HepG2 (cell line): Measurements from ENCODE around the gene NIN. TPM values are rescaled to one million over a fixed set of nuclear protein-coding genes. Genes with fewer than 3 reads are reported as not detected.

Source experiments
- ATAC-seq: fragments of 200-7000 bp; cut with Tn5 transposase; 3 replicates; pipeline ENCODE4 v1.9.1; 2020; ENCODE audit warnings: mild to moderate bottlenecking, moderate library complexity
- BruUV-seq: library from RNA; stranded (reverse); fragments of 400-500 nt; replicated peaks from 2 replicates; lab custom pipeline; 2021; lab: Mats Ljungman, UMichigan
- CTCF ChIA-PET: fragments of 300-600 bp; formaldehyde crosslinking; extraction: SDS; loops from one replicate; lab custom pipeline; 2021; ENCODE audit warnings: low total read pairs, inconsistent platforms, low intra/inter-chr PET ratio; lab: Yijun Ruan, JAX
- POLR2A ChIA-PET: fragments of 350-600 bp; sonication (Branson Sonifier 250); formaldehyde crosslinking; loops from one replicate; lab custom pipeline; 2020; ENCODE audit warnings: antibody characterized with exemption, inconsistent platforms; lab: Yijun Ruan, JAX
- DNase-seq: peaks from one replicate; pipeline ENCODE4 v3.0.0-alpha.2; 2015; ENCODE audit warnings: low spot score
- FAIRE-seq: peaks from 3 replicates; lab custom pipeline; 2011; peaks lifted over from hg19 to GRCh38; lab: Jason Lieb, UNC
- H2AFZ ChIP-seq: one replicate; pipeline ENCODE4 v1.6.1; 2011; ENCODE audit warnings: low read length, inconsistent platforms
- H3K27ac ChIP-seq: fragments of 300-600 bp; 3 replicates; pipeline ENCODE4 v1.8.0; 2011; ENCODE audit warnings: mixed run types, mild to moderate bottlenecking, mixed read lengths, low read length, inconsistent platforms; ENCODE audit not compliant: insufficient read depth; ENCODE audit errors: extremely low read length
- H3K27me3 ChIP-seq, 2 experiments: fragments of 200-600 bp in 1 of 2; 2 replicates in 1 of 2; 3 replicates in 1 of 2; pipeline versions ENCODE4 v1.6.0 to v1.8.0; 2011; ENCODE audit warnings: low read length in 2 of 2, mild to moderate bottlenecking in 2 of 2, moderate library complexity in 2 of 2, inconsistent platforms in 1 of 2; ENCODE audit not compliant: insufficient read depth in 2 of 2, control insufficient read depth in 1 of 2
- H3K36me3 ChIP-seq, 2 experiments: fragments of 200-600 bp in 1 of 2; replicated peaks in 1 of 2; 2 replicates in 1 of 2; 3 replicates in 1 of 2; pipeline versions ENCODE4 v1.5.1 to v1.8.0; 2011; ENCODE audit warnings: low read length in 2 of 2, inconsistent platforms in 1 of 2; ENCODE audit not compliant: insufficient read depth in 2 of 2, control insufficient read depth in 1 of 2
- H3K4me1 ChIP-seq: 2 replicates; pipeline ENCODE4 v1.5.1; 2012; ENCODE audit warnings: low read length, inconsistent platforms; ENCODE audit not compliant: insufficient read depth
- H3K4me2 ChIP-seq: 2 replicates; pipeline ENCODE4 v1.6.0; 2011; ENCODE audit warnings: low read depth, low read length, inconsistent platforms
- H3K4me3 ChIP-seq, 3 experiments: fragments of 200-600 bp in 1 of 3; sonication (generic), shearing (Covaris generic) in 1 of 3; replicated peaks in 1 of 3; 2 replicates each; pipeline ENCODE4 v1.5.1; 2011 to 2016; ENCODE audit warnings: low read length in 3 of 3, inconsistent platforms in 2 of 3, low read depth in 2 of 3, mild to moderate bottlenecking in 2 of 3, control low read depth in 1 of 3, mixed read lengths in 1 of 3; ENCODE audit not compliant: insufficient read depth in 1 of 3
- H3K79me2 ChIP-seq: one replicate; pipeline ENCODE4 v1.6.1; 2011; ENCODE audit warnings: low read length, inconsistent platforms; ENCODE audit not compliant: insufficient read depth
- H3K9ac ChIP-seq: 2 replicates; pipeline ENCODE4 v1.6.0; 2011; ENCODE audit warnings: mild to moderate bottlenecking, low read depth, low read length, inconsistent platforms; ENCODE audit not compliant: insufficient read depth
- H3K9me3 ChIP-seq: 2 replicates; pipeline ENCODE4 v1.5.1; 2012; ENCODE audit warnings: mild to moderate bottlenecking, low read length
- H4K20me1 ChIP-seq: 2 replicates; pipeline ENCODE4 v1.6.0; 2011; ENCODE audit warnings: inconsistent platforms, mild to moderate bottlenecking, low read length, moderate library complexity; ENCODE audit not compliant: insufficient read depth
- ARID3A ChIP-seq: IDR thresholded peaks from 2 replicates; pipeline ENCODE4 v1.6.1; 2012; ENCODE audit warnings: low read depth, low read length, improper control_type of control experiment
- CTCF ChIP-seq: sonication (generic); formaldehyde crosslinking; IDR thresholded peaks from 2 replicates; pipeline ENCODE4 v1.5.0; 2020; ENCODE audit warnings: mild to moderate bottlenecking, missing genetic modification reagents, moderate library complexity
- PRDM10 ChIP-seq: sonication (generic); formaldehyde crosslinking; IDR thresholded peaks from 2 replicates; pipeline ENCODE4 v1.4.0; 2020; ENCODE audit warnings: low read depth, missing genetic modification reagents
- RAD21 ChIP-seq: fragments of 450-650 bp; formaldehyde crosslinking; IDR thresholded peaks from 2 replicates; pipeline ENCODE4 v1.5.0; 2020; ENCODE audit warnings: mild to moderate bottlenecking
- SMARCE1 ChIP-seq: fragments of 450-650 bp; IDR thresholded peaks from 2 replicates; pipeline ENCODE4 v1.6.1; 2017; ENCODE audit warnings: borderline replicate concordance
- SMC3 ChIP-seq: IDR thresholded peaks from 2 replicates; pipeline ENCODE4 v1.6.1; 2011; ENCODE audit warnings: low read length, improper control_type of control experiment
- SNRNP70 ChIP-seq: fragments of 200-400 bp; formaldehyde crosslinking; IDR thresholded peaks from 2 replicates; pipeline ENCODE4 v1.6.1; 2017; ENCODE audit warnings: mild to moderate bottlenecking, low read depth, low read length, moderate library complexity
- STAG1 ChIP-seq: sonication (generic); formaldehyde crosslinking; IDR thresholded peaks from 2 replicates; pipeline ENCODE4 v1.4.0; 2020; ENCODE audit warnings: missing genetic modification reagents
- ZNF589 ChIP-seq: sonication (generic); formaldehyde crosslinking; conservative IDR thresholded peaks from 2 replicates; pipeline ENCODE4 v1.8.0; 2022; ENCODE audit warnings: mild to moderate bottlenecking, moderate library complexity, missing genetic modification reagents
- whole genome bisulfite sequencing: methylation state at CpG from one replicate; pipeline ENCODE4 v1.1.6; 2017; ENCODE audit warnings: low lambda C conversion rate; 5-methylcytosine and 5-hydroxymethylcytosine counted together
- in situ Hi-C: cut with HindIII; loops from 2 replicates; pipeline ENCODE4 v1.10.0; 2017; ENCODE audit warnings: low pct_unique_long_range_greater_than_20kb; ENCODE audit not compliant: extremely low pct_ligation_motif_present
- intact Hi-C: fragments of 100-400 bp; cut with micrococcal nuclease; formaldehyde crosslinking; loops from one replicate; pipeline ENCODE4 v1.10.0; 2022; ENCODE audit not compliant: unreplicated experiment
- polyA plus RNA-seq, 8 experiments: library from polyadenylated mRNA; depleted of rRNA in 3 of 8; stranded (reverse) in 7 of 8; unstranded in 1 of 8; fragments of >200 nt; fragmentation: Illumina TruSeq in 4 of 8; extraction: Trizol in 4 of 8; gene quantifications; 2 replicates each; pipeline versions ENCODE4 v1.2.1 to v1.2.3, GENCODE V29; 2011 to 2016; ENCODE audit warnings: low read depth in 4 of 8, missing spikeins in 1 of 8, mixed read lengths in 1 of 8; ENCODE audit not compliant: insufficient read depth in 1 of 8
- total RNA-seq, 5 experiments: library from RNA; depleted of rRNA; stranded (reverse); fragments of >200 nt; fragmentation: Illumina TruSeq; extraction: Trizol; gene quantifications; 2 replicates each; pipeline ENCODE4 v1.2.3, GENCODE V29; 2016; ENCODE audit warnings: low read depth in 1 of 5

NIN gene
- total and polyA plus RNA-seq, 2 of the 13 experiments (the other 11 are each of a cell fraction or from before 2014, with no cell fraction given), result 2.8 to 9.7 TPM

GRCh38 chr14:50860478-50861086 lies 29.6 kb upstream of the NIN start:
- in situ Hi-C loops, result loop anchor here (5.0 kb wide), 1 partner anchor 78 kb away; no protein-coding TSS in a partner anchor
- peak overlapping the region; percentile 55; the same call in 1 of the 2 replicates for H3K9ac ChIP-seq
- peak; percentile 39 for ATAC-seq

More at GRCh38 chr14:50860478-50861086, 29.6 kb upstream of the NIN start:
- Histone ChIP-seq H3K36me3 (no peaks in the 10 kb centered on the region), H4K20me1 (no peaks in the 10 kb centered on the region), H2AFZ (no peak overlapping the region), H3K4me1 (peaks cover 28% of the 10 kb centered on the region), H3K27ac (no peak overlapping the region), H3K9me3 (no peaks in the 10 kb centered on the region), H3K27me3 (0 out of 5 replicates have a peak, but pooled peaks cover 0 to 3% of the 10 kb centered on the region in 2 experiments), H3K4me2 (peak overlapping the region; percentile 98), H3K4me3 (peak overlapping the region; percentile 49 to 93 (median 77)), H3K79me2 (no peaks in the 10 kb centered on the region)
- CTCF ChIA-PET, result interaction anchor here (0.9 kb wide), 1 partner anchor 318 kb away, joined by 3 read pairs; no protein-coding TSS in a partner anchor
- WGBS, result 4% methylated on average over 6 of the region's 6 CpGs
- DNase-seq (peak; percentile 66), FAIRE-seq (peak; percentile 64)
- no TSS peak for BruUV-seq
- TF ChIP-seq SMC3 (peak; percentile 59), RAD21 (CRISPR knock-in tag) (peak; percentile 24; the same call in 1 of the 2 replicates), CTCF (peak; percentile 68), STAG1 (CRISPR knock-in tag) (peak; percentile 65), SNRNP70 (no peak), ZNF589 (CRISPR knock-in tag) (no peak), PRDM10 (CRISPR knock-in tag) (no peak), ARID3A (peak; percentile 95), SMARCE1 (no peak)
- POLR2A ChIA-PET, result interaction anchor here (0.9 to 2.1 kb wide), 5 partner anchors 14 to 84 kb away, joined by 3 to 10 read pairs (median 4); partner anchors contain the start of gene PYGL
- intact Hi-C loops, result loop anchor here (2.0 to 10.0 kb wide), 5 partner anchors 14 to 256 kb away; no protein-coding TSS in a partner anchor
